ENCODE data around the gene HSF4. TPM values are rescaled to one million over a fixed set of nuclear protein-coding genes. Genes with fewer than 3 reads are reported as not detected.

The HSF4 gene
- total RNA-seq, 1 donor from 2014 or later = 22.3 TPM

- Mint-ChIP-seq H3K27ac (ENCODE audit: unreplicated experiment) (no peak within 1 kb of the TSS), H3K9me3 (ENCODE audit: unreplicated experiment) (no peaks in the 10 kb centered on the region), H3K4me3 (ENCODE audit: unreplicated experiment) (peak within 1 kb of the TSS; percentile 59), H3K36me3 (ENCODE audit: unreplicated experiment) (no peaks in the 10 kb centered on the region), H3K4me1 (ENCODE audit: unreplicated experiment) (peaks cover 12% of the 10 kb centered on the region), H3K27me3 (ENCODE audit: unreplicated experiment) (no peaks in the 10 kb centered on the region)
- DNase-seq (ENCODE audit: extremely low spot score, unreplicated experiment) = peak; percentile 96
- no peak for TF ChIP-seq CTCF (IDR thresholded peaks at IDR 0.05)
These were observed 19.3 kb downstream of the HSF4 start, which contains the start of gene MATCAP1 for GRCh38 chr16:67183627-67184452. MATCAP1 (minus strand) TSS chr16:67183963; CDS start chr16:67180610, 3,353 bp downstream.

GRCh38 chr16:67184453-67184994 is 20.0 kb downstream of the HSF4 start:
- Mint-ChIP-seq H3K9me3 (ENCODE audit: unreplicated experiment) (no peaks in the 10 kb centered on the region), H3K27ac (ENCODE audit: unreplicated experiment) (no peak overlapping the region), H3K36me3 (ENCODE audit: unreplicated experiment) (no peaks in the 10 kb centered on the region), H3K27me3 (ENCODE audit: unreplicated experiment) (no peaks in the 10 kb centered on the region), H3K4me1 (ENCODE audit: unreplicated experiment) (peaks cover 11% of the 10 kb centered on the region), H3K4me3 (ENCODE audit: unreplicated experiment) (peak overlapping the region; percentile 59)
- no peak for DNase-seq (ENCODE audit: extremely low spot score, unreplicated experiment)
- no peak for TF ChIP-seq CTCF (IDR thresholded peaks at IDR 0.05)

GRCh38 chr16:67184995-67185650 is 20.6 kb downstream of the HSF4 start:
- peak; percentile 97 for DNase-seq (ENCODE audit: extremely low spot score, unreplicated experiment)
- Mint-ChIP-seq H3K36me3 (ENCODE audit: unreplicated experiment) (no peaks in the 10 kb centered on the region), H3K4me3 (ENCODE audit: unreplicated experiment) (peak overlapping the region; percentile 84), H3K9me3 (ENCODE audit: unreplicated experiment) (no peaks in the 10 kb centered on the region), H3K27me3 (ENCODE audit: unreplicated experiment) (no peaks in the 10 kb centered on the region), H3K27ac (ENCODE audit: unreplicated experiment) (peak overlapping the region; percentile 74), H3K4me1 (ENCODE audit: unreplicated experiment) (peaks cover 11% of the 10 kb centered on the region)
- peak; percentile 89 for TF ChIP-seq CTCF (IDR thresholded peaks at IDR 0.05)

- no peak for DNase-seq (ENCODE audit: extremely low spot score, unreplicated experiment)
- no peak for TF ChIP-seq CTCF (IDR thresholded peaks at IDR 0.05)
- H3K27me3 Mint-ChIP-seq (ENCODE audit: unreplicated experiment) = no peaks in the 10 kb centered on the region
- H3K27ac Mint-ChIP-seq (ENCODE audit: unreplicated experiment) = no peak overlapping the region
- no peaks in the 10 kb centered on the region for H3K9me3 Mint-ChIP-seq (ENCODE audit: unreplicated experiment)
- no peaks in the 10 kb centered on the region for H3K36me3 Mint-ChIP-seq (ENCODE audit: unreplicated experiment)
- peaks cover 11% of the 10 kb centered on the region for H3K4me1 Mint-ChIP-seq (ENCODE audit: unreplicated experiment)
- peak overlapping the region; percentile 84 for H3K4me3 Mint-ChIP-seq (ENCODE audit: unreplicated experiment)
These were observed 21.1 kb downstream of the HSF4 start for GRCh38 chr16:67185651-67186134.

GRCh38 chr16:67186550-67186950 is 22.0 kb downstream of the HSF4 start:
- Mint-ChIP-seq H3K4me3 (ENCODE audit: unreplicated experiment) (no peak overlapping the region), H3K27ac (ENCODE audit: unreplicated experiment) (no peak overlapping the region), H3K36me3 (ENCODE audit: unreplicated experiment) (no peaks in the 10 kb centered on the region), H3K4me1 (ENCODE audit: unreplicated experiment) (peaks cover 14% of the 10 kb centered on the region), H3K27me3 (ENCODE audit: unreplicated experiment) (no peaks in the 10 kb centered on the region), H3K9me3 (ENCODE audit: unreplicated experiment) (no peaks in the 10 kb centered on the region)
- no peak for TF ChIP-seq CTCF (IDR thresholded peaks at IDR 0.05)
- no peak for DNase-seq (ENCODE audit: extremely low spot score, unreplicated experiment)

Data from osteocyte (in vitro differentiated cells).